Esophagus muscularis mucosa (tissue), 4 donors: ENCODE measurements around the gene AQP5. TPM values are rescaled to one million over a fixed set of nuclear protein-coding genes. Genes with fewer than 3 reads are reported as not detected.
A peak's percentile ranks its signal among the peaks of the same experiment; 100 is the strongest.

ENCODE experiments used
- DNase-seq: peaks from one replicate; pipeline ENCODE4 v3.0.0-alpha.2; 2017; ENCODE audit errors: extremely low spot score
- H3K27ac ChIP-seq, 4 donors: fragments of 200-600 bp; sonication (generic); replicated peaks in 1 of 4; 1 replicate in 3 of 4; 2 replicates in 1 of 4; pipeline ENCODE4 v1.5.1; 2016 to 2019; ENCODE audit warnings: mild to moderate bottlenecking in 1 of 4
- H3K27me3 ChIP-seq, 4 donors: fragments of 200-600 bp; sonication (generic); one replicate each; pipeline versions ENCODE4 v1.5.1 to v1.6.0; 2016 to 2019
- H3K36me3 ChIP-seq, 4 donors: fragments of 200-600 bp; sonication (generic); one replicate each; pipeline ENCODE4 v1.5.1; 2016 to 2019
- H3K4me1 ChIP-seq, 4 donors: fragments of 200-600 bp; sonication (generic); one replicate each; pipeline ENCODE4 v1.5.1; 2016 to 2019
- H3K4me3 ChIP-seq, 4 donors: fragments of 200-600 bp; sonication (generic); 1 replicate in 2 of 4; 2 replicates in 2 of 4; pipeline ENCODE4 v1.5.1; 2016 to 2019; ENCODE audit warnings: mild to moderate bottlenecking in 4 of 4, moderate library complexity in 1 of 4
- H3K9me3 ChIP-seq, 4 donors: fragments of 200-600 bp; sonication (generic); 1 replicate in 3 of 4; 2 replicates in 1 of 4; pipeline ENCODE4 v1.5.1; 2016 to 2019
- EP300 ChIP-seq: sonication (generic); formaldehyde crosslinking; IDR thresholded peaks from one replicate; pipeline ENCODE4 v1.6.1; 2017; ENCODE audit warnings: antibody characterized with exemption
- POLR2A ChIP-seq: fragments of 450-650 bp; IDR thresholded peaks from one replicate; pipeline ENCODE4 v1.6.1; 2017; ENCODE audit warnings: antibody characterized with exemption, moderate library complexity, mild to moderate bottlenecking, low read depth
- POLR2AphosphoS5 ChIP-seq, 2 donors: sonication (generic); formaldehyde crosslinking; IDR thresholded peaks; one replicate each; pipeline ENCODE4 v1.6.1; 2017; ENCODE audit warnings: antibody characterized with exemption in 2 of 2
- WGBS: methylation state at CpG from one replicate; pipeline ENCODE4 v1.1.5; 2018; 5-methylcytosine and 5-hydroxymethylcytosine counted together
- intact Hi-C: fragments of 100-400 bp; cut with DNase I; formaldehyde crosslinking; loops from one replicate; pipeline ENCODE4 v1.15.1; 2023
- total RNA-seq, 4 donors: library from RNA; depleted of rRNA; stranded (reverse); fragments of >200 nt; gene quantifications; one replicate each; pipeline versions ENCODE4 v1.1.0 to v1.2.1, GENCODE V29; 2016
- TF ChIP-seq, protein P1 (sequence below), 3 experiments: fragments of 200-600 bp in 2 of 3; fragments of 450-650 bp in 1 of 3; sonication (generic) in 2 of 3; IDR thresholded peaks; one replicate each; pipeline ENCODE4 v1.5.1; 2017 to 2019; ENCODE audit warnings: antibody characterized with exemption in 3 of 3, mild to moderate bottlenecking in 2 of 3, moderate library complexity in 1 of 3

Gene AQP5
- total RNA-seq, 4 donors from 2014 or later, result 0.83 TPM; not detected in 3

DNA sequence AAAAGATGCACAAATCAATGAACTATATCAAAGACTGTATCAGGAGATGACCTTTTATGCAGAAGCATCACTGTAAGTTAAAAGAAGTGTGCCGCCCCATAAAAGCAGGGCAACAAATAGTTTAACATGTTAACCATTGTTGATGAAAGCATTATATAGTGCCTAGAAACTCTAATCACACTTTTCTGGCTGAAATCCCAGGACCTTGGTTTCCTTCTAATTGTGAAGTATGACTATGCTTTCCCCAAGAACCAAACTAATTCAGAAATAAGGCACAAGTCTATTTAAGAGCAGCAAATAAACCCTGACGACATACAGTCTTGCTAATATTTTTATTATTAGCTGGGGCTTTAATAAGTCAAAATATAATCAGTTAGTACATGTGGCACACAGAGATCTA is 41.9 kb downstream of the AQP5 start:
- TF ChIP-seq POLR2AphosphoS5 (IDR thresholded peaks at IDR 0.05) (no peak), EP300 (no peak), POLR2A (no peak)
- TF ChIP-seq, protein P1, sequence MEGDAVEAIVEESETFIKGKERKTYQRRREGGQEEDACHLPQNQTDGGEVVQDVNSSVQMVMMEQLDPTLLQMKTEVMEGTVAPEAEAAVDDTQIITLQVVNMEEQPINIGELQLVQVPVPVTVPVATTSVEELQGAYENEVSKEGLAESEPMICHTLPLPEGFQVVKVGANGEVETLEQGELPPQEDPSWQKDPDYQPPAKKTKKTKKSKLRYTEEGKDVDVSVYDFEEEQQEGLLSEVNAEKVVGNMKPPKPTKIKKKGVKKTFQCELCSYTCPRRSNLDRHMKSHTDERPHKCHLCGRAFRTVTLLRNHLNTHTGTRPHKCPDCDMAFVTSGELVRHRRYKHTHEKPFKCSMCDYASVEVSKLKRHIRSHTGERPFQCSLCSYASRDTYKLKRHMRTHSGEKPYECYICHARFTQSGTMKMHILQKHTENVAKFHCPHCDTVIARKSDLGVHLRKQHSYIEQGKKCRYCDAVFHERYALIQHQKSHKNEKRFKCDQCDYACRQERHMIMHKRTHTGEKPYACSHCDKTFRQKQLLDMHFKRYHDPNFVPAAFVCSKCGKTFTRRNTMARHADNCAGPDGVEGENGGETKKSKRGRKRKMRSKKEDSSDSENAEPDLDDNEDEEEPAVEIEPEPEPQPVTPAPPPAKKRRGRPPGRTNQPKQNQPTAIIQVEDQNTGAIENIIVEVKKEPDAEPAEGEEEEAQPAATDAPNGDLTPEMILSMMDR (IDR thresholded peaks at IDR 0.05), result no peak
- Histone ChIP-seq H3K27me3 (no peaks in the 10 kb centered on the region), H3K4me1 (peaks cover 0 to 41% (median 36%) of the 10 kb centered on the region in 4 donors), H3K36me3 (peaks cover 0 to 23% (median 9%) of the 10 kb centered on the region in 4 donors), H3K9me3 (no peaks in the 10 kb centered on the region), H3K27ac (peak overlapping the region in 2 of 4 donors; percentile 60), H3K4me3 (no peak overlapping the region)
- no peak for DNase-seq
- intact Hi-C loops, result no loop called here
- 58% methylated on average over 2 of the region's 2 CpGs for WGBS

DNA sequence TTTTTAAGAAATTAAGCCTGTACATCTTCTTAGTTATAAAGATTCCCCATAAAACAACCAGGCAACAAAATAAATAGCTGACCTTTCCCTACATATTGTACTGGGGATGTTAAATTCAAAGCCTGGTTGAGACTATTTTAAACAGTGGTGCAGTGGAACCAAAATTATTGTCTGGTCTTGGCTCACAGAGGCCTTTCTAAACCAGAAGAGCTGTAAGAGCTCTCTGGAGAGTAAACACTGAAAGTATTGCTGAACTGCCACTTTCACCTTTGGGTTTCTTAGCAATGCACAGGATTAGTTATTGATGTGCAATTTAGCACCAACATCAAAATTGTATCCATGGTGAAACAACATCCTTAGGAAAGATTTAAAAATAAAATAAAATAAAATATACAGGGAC is 43.0 kb downstream of the AQP5 start:
- H3K4me1 ChIP-seq, result peaks cover 0 to 41% (median 36%) of the 10 kb centered on the region in 4 donors
- H3K27me3 ChIP-seq, result no peaks in the 10 kb centered on the region
- H3K9me3 ChIP-seq, result no peaks in the 10 kb centered on the region
- peak; percentile 0 for DNase-seq
- no peak overlapping the region for H3K4me3 ChIP-seq
- peak overlapping the region; percentile 45 to 62 (median 60) for H3K27ac ChIP-seq
- intact Hi-C loops, result no loop called here
- peaks cover 0 to 18% (median 6%) of the 10 kb centered on the region in 4 donors for H3K36me3 ChIP-seq
- no peak for TF ChIP-seq POLR2A
- TF ChIP-seq, protein P1 (IDR thresholded peaks at IDR 0.05), result no peak
- TF ChIP-seq EP300, result no peak

DNA sequence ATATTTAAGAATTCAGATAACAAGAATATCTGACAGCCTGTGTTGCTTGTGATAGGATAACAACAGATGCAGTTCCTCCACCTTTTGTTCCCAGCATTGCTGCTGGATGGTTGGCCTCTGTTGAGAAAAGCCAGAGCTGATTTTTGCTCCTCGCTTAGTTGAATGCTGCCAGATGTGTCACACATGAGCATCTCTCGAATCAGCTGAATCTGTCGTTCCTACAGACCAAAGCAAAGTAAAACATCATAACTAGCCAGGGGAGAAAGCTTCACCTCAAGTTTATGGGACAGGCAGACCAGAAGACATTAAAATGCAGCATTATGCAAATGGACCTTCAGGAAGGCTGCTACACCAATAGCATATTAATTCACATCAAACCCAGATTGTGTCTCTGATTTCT is 43.5 kb downstream of the AQP5 start:
- Histone ChIP-seq H3K36me3 (peaks cover 0 to 16% (median 4%) of the 10 kb centered on the region in 4 donors), H3K4me1 (peaks cover 0 to 41% (median 36%) of the 10 kb centered on the region in 4 donors), H3K4me3 (no peak overlapping the region), H3K27ac (peak overlapping the region; percentile 45 to 62 (median 60)), H3K27me3 (no peaks in the 10 kb centered on the region), H3K9me3 (no peaks in the 10 kb centered on the region)
- intact Hi-C loops, result no loop called here
- TF ChIP-seq, protein P1 (IDR thresholded peaks at IDR 0.05), result no peak
- TF ChIP-seq POLR2A (no peak), EP300 (no peak), POLR2AphosphoS5 (IDR thresholded peaks at IDR 0.05) (no peak)
- 50% methylated on average over 3 of the region's 3 CpGs for WGBS
- DNase-seq, result peak; percentile 29

DNA sequence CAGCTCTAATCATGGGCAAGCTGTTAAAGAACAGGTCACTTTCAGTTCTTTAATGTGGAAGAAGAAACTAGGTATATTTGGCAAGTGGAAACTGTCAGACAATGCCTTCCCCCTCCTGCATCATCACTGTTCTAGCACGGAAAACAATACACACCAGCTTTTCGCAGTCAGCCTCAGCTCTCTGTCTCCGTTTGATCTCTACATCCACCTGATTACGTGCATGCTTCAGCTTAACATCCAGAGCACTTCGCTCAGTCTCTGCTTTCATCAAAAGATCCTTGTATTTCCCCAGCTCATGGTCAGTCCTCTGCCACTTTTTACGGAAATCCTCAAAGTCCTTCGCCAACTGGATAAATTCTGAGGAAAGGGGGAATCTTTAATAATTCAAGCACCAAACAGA is 44.6 kb downstream of the AQP5 start:
- peaks cover 0 to 41% (median 36%) of the 10 kb centered on the region in 4 donors for H3K4me1 ChIP-seq
- TF ChIP-seq POLR2AphosphoS5 (IDR thresholded peaks at IDR 0.05), result no peak
- no peak for TF ChIP-seq POLR2A
- TF ChIP-seq, protein P1 (IDR thresholded peaks at IDR 0.05), result no peak
- no peak for TF ChIP-seq EP300
- intact Hi-C loops, result no loop called here
- DNase-seq, result peak; percentile 42
- H3K36me3 ChIP-seq, result peaks cover 0 to 9% (median 0%) of the 10 kb centered on the region in 4 donors
- no peak overlapping the region for H3K4me3 ChIP-seq
- peak overlapping the region in 3 of 4 donors; percentile 20 to 60 (median 60) for H3K27ac ChIP-seq
- WGBS, result 66% methylated on average over 7 of the region's 7 CpGs
- no peaks in the 10 kb centered on the region for H3K27me3 ChIP-seq
- no peaks in the 10 kb centered on the region for H3K9me3 ChIP-seq
